HepG2 (cell line): ENCODE measurements around the gene LDLR. TPM values are rescaled to one million over a fixed set of nuclear protein-coding genes. Genes with fewer than 3 reads are reported as not detected.

Experiments used
- AHDC1 ChIP-seq: sonication (generic); formaldehyde crosslinking; IDR thresholded peaks from 2 replicates; pipeline ENCODE4 v1.5.1; 2020; ENCODE audit warnings: mild to moderate bottlenecking, missing genetic modification reagents, borderline replicate concordance
- CEBPZ ChIP-seq: IDR thresholded peaks from 2 replicates; pipeline ENCODE4 v1.6.1; 2012; ENCODE audit warnings: low read length, improper control_type of control experiment
- HES4 ChIP-seq: sonication (generic); formaldehyde crosslinking; IDR thresholded peaks from 2 replicates; pipeline ENCODE4 v1.9.0; 2021; ENCODE audit warnings: mild to moderate bottlenecking, missing genetic modification reagents, borderline replicate concordance
- KLF13 ChIP-seq: sonication (generic); formaldehyde crosslinking; IDR thresholded peaks from 2 replicates; pipeline ENCODE4 v1.4.0; 2020; ENCODE audit warnings: mild to moderate bottlenecking, missing genetic modification reagents
- NCOR1 ChIP-seq: fragments of 200-600 bp; sonication (generic); IDR thresholded peaks from 2 replicates; pipeline ENCODE4 v1.7.0; 2017; ENCODE audit warnings: antibody characterized with exemption, low read length, borderline replicate concordance
- NKX3-1 ChIP-seq: sonication (generic); formaldehyde crosslinking; IDR thresholded peaks from 2 replicates; pipeline ENCODE4 v1.5.0; 2020; ENCODE audit warnings: missing genetic modification reagents
- NR1H2 ChIP-seq: sonication (generic); formaldehyde crosslinking; IDR thresholded peaks from 2 replicates; pipeline ENCODE4 v1.8.1; 2022; ENCODE audit warnings: low read depth, missing genetic modification reagents, borderline replicate concordance
- PTBP1 ChIP-seq: fragments of 200-400 bp; formaldehyde crosslinking; IDR thresholded peaks from 2 replicates; pipeline ENCODE4 v1.6.1; 2018; ENCODE audit warnings: low read length, low read depth; ENCODE audit not compliant: poor library complexity, severe bottlenecking
- RARA ChIP-seq: IDR thresholded peaks from 2 replicates; pipeline ENCODE4 v1.6.1; 2016; ENCODE audit warnings: missing genetic modification reagents, missing compliant biosample characterization
- SATB2 ChIP-seq: sonication (generic); formaldehyde crosslinking; IDR thresholded peaks from 2 replicates; pipeline ENCODE4 v1.5.0; 2020; ENCODE audit warnings: missing genetic modification reagents
- SMARCC2 ChIP-seq: fragments of 450-650 bp; IDR thresholded peaks from 2 replicates; pipeline ENCODE4 v1.6.1; 2017; ENCODE audit warnings: antibody characterized with exemption, mild to moderate bottlenecking
- SOX13 ChIP-seq, 3 experiments: fragments of 450-650 bp in 1 of 3; sonication (generic) in 1 of 3; formaldehyde crosslinking in 1 of 3; IDR thresholded peaks in 2 of 3; conservative IDR thresholded peaks in 1 of 3; 2 replicates each; pipeline versions ENCODE4 v1.5.0 to v1.6.1; 2016 to 2020; ENCODE audit warnings: antibody characterized with exemption in 1 of 3, mild to moderate bottlenecking in 1 of 3, missing compliant biosample characterization in 1 of 3, missing genetic modification reagents in 1 of 3, moderate library complexity in 1 of 3
- SSRP1 ChIP-seq: IDR thresholded peaks from 2 replicates; pipeline ENCODE4 v1.6.1; 2016; ENCODE audit warnings: control low read depth
- TAF1 ChIP-seq: sonication (generic); formaldehyde crosslinking; IDR thresholded peaks from 2 replicates; pipeline ENCODE4 v1.4.0; 2020; ENCODE audit warnings: missing genetic modification reagents
- TBL1XR1 ChIP-seq: fragments of 150-350 bp; IDR thresholded peaks from 2 replicates; pipeline ENCODE4 v1.6.1; 2014; ENCODE audit warnings: borderline replicate concordance, low read length; ENCODE audit not compliant: partially characterized antibody
- ZC3H4 ChIP-seq: sonication (generic); formaldehyde crosslinking; IDR thresholded peaks from 2 replicates; pipeline ENCODE4 v1.4.0; 2020; ENCODE audit warnings: missing genetic modification reagents, borderline replicate concordance
- ZNF143 ChIP-seq: sonication (generic); formaldehyde crosslinking; IDR thresholded peaks from 2 replicates; pipeline ENCODE4 v1.4.0; 2020; ENCODE audit warnings: missing genetic modification reagents
- ZNF382 ChIP-seq: sonication (generic); formaldehyde crosslinking; IDR thresholded peaks from 2 replicates; pipeline ENCODE4 v1.5.0; 2020; ENCODE audit warnings: missing genetic modification reagents, mild to moderate bottlenecking, borderline replicate concordance
- ZNF564 ChIP-seq: sonication (generic); formaldehyde crosslinking; IDR thresholded peaks from 2 replicates; pipeline ENCODE4 v1.8.1; 2023; ENCODE audit warnings: mild to moderate bottlenecking, missing genetic modification reagents
- ZNF737 ChIP-seq: sonication (generic); formaldehyde crosslinking; IDR thresholded peaks from 2 replicates; pipeline ENCODE4 v1.5.0; 2020; ENCODE audit warnings: missing genetic modification reagents, mild to moderate bottlenecking, borderline replicate concordance
- ZSCAN30 ChIP-seq: sonication (generic); formaldehyde crosslinking; IDR thresholded peaks from 2 replicates; pipeline ENCODE4 v1.5.0; 2020; ENCODE audit warnings: mild to moderate bottlenecking, missing genetic modification reagents
- polyA plus RNA-seq, 8 experiments: library from polyadenylated mRNA; depleted of rRNA in 3 of 8; stranded (reverse) in 7 of 8; unstranded in 1 of 8; fragments of >200 nt; fragmentation: Illumina TruSeq in 4 of 8; extraction: Trizol in 4 of 8; gene quantifications; 2 replicates each; pipeline versions ENCODE4 v1.2.1 to v1.2.3, GENCODE V29; 2011 to 2016; ENCODE audit warnings: low read depth in 4 of 8, missing spikeins in 1 of 8, mixed read lengths in 1 of 8; ENCODE audit not compliant: insufficient read depth in 1 of 8
- total RNA-seq, 5 experiments: library from RNA; depleted of rRNA; stranded (reverse); fragments of >200 nt; fragmentation: Illumina TruSeq; extraction: Trizol; gene quantifications; 2 replicates each; pipeline ENCODE4 v1.2.3, GENCODE V29; 2016; ENCODE audit warnings: low read depth in 1 of 5

LDLR gene
- total and polyA plus RNA-seq, 2 of the 13 experiments (the other 11 are each of a cell fraction or from before 2014, with no cell fraction given) = 51.6 to 92.5 TPM

- TF ChIP-seq ZSCAN30 (no peak), NKX3-1 (CRISPR knock-in tag) (0 out of 2 replicates have a peak, but pooled peaks have one; percentile 54), TAF1 (peak; percentile 93), ZNF564 (CRISPR knock-in tag) (no peak; the same call in 1 of the 2 replicates), TBL1XR1 (peak; percentile 9), HES4 (CRISPR knock-in tag) (peak; percentile 83; the same call in 1 of the 2 replicates), NR1H2 (CRISPR knock-in tag) (no peak), AHDC1 (CRISPR knock-in tag) (no peak), SATB2 (CRISPR knock-in tag) (0 out of 2 replicates have a peak, but pooled peaks have one; percentile 60), SOX13 (IDR thresholded peaks at IDR 0.05) (no peak), SOX13 (CRISPR knock-in tag; conservative IDR thresholded peaks at IDR 0.05 in 1 of 2, IDR thresholded peaks at IDR 0.05 in 1 of 2) (no peak), NCOR1 (no peak), ZC3H4 (CRISPR knock-in tag) (no peak), SMARCC2 (no peak), ZNF382 (CRISPR knock-in tag) (no peak), SSRP1 (no peak), RARA (0 out of 2 replicates have a peak, but pooled peaks have one; percentile 7), CEBPZ (no peak), ZNF737 (CRISPR knock-in tag) (no peak), ZNF143 (CRISPR knock-in tag) (no peak), PTBP1 (no peak), KLF13 (no peak)
Observed at GRCh38 chr19:11090264-11090996, 1.2 kb downstream of the LDLR start (continued).
